ENCODE results near the gene TUBB1.

DNA sequence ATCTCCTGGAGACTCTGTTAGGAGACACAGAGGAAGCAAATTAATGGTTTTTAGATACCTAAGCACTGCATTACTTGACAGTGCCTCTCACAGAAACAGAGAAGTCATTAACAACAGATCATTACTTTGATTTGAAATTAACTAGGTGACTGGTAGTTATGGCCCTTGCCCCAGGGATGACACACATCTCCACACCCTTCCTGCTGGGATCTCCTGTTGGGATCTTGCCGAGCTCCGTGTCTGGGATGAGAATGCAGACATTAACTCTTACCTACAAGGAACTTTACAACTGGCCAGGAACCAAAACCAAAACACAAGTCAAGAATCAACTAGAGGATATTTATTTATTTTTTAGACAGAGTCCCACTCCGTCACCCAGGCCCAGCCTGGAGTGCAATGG is 25.6 kb downstream of the TUBB1 start:
- TF ChIP-seq, protein P1, sequence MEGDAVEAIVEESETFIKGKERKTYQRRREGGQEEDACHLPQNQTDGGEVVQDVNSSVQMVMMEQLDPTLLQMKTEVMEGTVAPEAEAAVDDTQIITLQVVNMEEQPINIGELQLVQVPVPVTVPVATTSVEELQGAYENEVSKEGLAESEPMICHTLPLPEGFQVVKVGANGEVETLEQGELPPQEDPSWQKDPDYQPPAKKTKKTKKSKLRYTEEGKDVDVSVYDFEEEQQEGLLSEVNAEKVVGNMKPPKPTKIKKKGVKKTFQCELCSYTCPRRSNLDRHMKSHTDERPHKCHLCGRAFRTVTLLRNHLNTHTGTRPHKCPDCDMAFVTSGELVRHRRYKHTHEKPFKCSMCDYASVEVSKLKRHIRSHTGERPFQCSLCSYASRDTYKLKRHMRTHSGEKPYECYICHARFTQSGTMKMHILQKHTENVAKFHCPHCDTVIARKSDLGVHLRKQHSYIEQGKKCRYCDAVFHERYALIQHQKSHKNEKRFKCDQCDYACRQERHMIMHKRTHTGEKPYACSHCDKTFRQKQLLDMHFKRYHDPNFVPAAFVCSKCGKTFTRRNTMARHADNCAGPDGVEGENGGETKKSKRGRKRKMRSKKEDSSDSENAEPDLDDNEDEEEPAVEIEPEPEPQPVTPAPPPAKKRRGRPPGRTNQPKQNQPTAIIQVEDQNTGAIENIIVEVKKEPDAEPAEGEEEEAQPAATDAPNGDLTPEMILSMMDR (IDR thresholded peaks at IDR 0.05; ENCODE audit: borderline replicate concordance, extremely low read depth, low read length, poor library complexity, severe bottlenecking): no peak
- TF ChIP-seq EZH2 (IDR thresholded peaks at IDR 0.05; ENCODE audit: borderline replicate concordance, low read depth, low read length, severe bottlenecking): no peak

Measured in DND-41 (cell line).